K562 (cell line): ENCODE data around the gene MCAM. TPM values are rescaled to one million over a fixed set of nuclear protein-coding genes. Genes with fewer than 3 reads are reported as not detected.

Experiments
- ATAC-seq: fragments of 200-7000 bp; cut with Tn5 transposase; 3 replicates; pipeline ENCODE4 v1.9.1; 2020; ENCODE audit warnings: moderate library complexity
- BruUV-seq: library from RNA; stranded (reverse); fragments of 400-500 nt; replicated peaks from 2 replicates; lab custom pipeline; 2021; lab: Mats Ljungman, UMichigan
- CTCF ChIA-PET: fragments of 300-600 bp; formaldehyde crosslinking; extraction: SDS; loops from one replicate; lab custom pipeline; 2021; ENCODE audit warnings: low intra/inter-chr PET ratio; lab: Yijun Ruan, JAX
- POLR2A ChIA-PET: fragments of 300-600, 350-650 bp; sonication (Branson Sonifier 250); formaldehyde crosslinking; extraction: SDS; loops from one replicate; lab custom pipeline; 2021; ENCODE audit warnings: antibody characterized with exemption, inconsistent platforms; lab: Yijun Ruan, JAX
- DNase-seq, 4 experiments: peaks; one replicate each; pipeline versions ENCODE4 v3.0.0 to v3.0.0-alpha.2; 2011 to 2018; ENCODE audit warnings: low spot score in 3 of 4, mixed read lengths in 3 of 4; ENCODE audit errors: extremely low read depth in 1 of 4
- FAIRE-seq: peaks from 2 replicates; lab custom pipeline; 2011; peaks lifted over from hg19 to GRCh38; lab: Jason Lieb, UNC
- H2AFZ ChIP-seq: 2 replicates; pipeline ENCODE4 v1.6.0; 2011; ENCODE audit warnings: low read depth, low read length, control low read depth, inconsistent platforms
- H3K27ac ChIP-seq: fragments of 200-600 bp; 3 replicates; pipeline ENCODE4 v1.8.0; 2011; ENCODE audit warnings: low read depth, mild to moderate bottlenecking, control low read depth, inconsistent platforms, low read length, moderate library complexity, mixed read lengths; ENCODE audit errors: extremely low read depth
- H3K27me3 ChIP-seq, 2 experiments: fragments of 300-600 bp in 1 of 2; 2 replicates in 1 of 2; 3 replicates in 1 of 2; pipeline versions ENCODE4 v1.6.0 to v1.8.0; 2011; ENCODE audit warnings: inconsistent platforms in 2 of 2, low read length in 2 of 2, mild to moderate bottlenecking in 1 of 2, mixed read lengths in 1 of 2, moderate library complexity in 1 of 2; ENCODE audit not compliant: control insufficient read depth in 2 of 2, insufficient read depth in 2 of 2
- H3K36me3 ChIP-seq: fragments of 300-600 bp; 3 replicates; pipeline ENCODE4 v1.8.0; 2011; ENCODE audit warnings: mild to moderate bottlenecking, low read length, inconsistent platforms; ENCODE audit not compliant: control insufficient read depth, insufficient read depth
- H3K4me1 ChIP-seq, 2 experiments: fragments of 200-600 bp in 1 of 2; replicated peaks in 1 of 2; 2 replicates in 1 of 2; 3 replicates in 1 of 2; pipeline versions ENCODE4 v1.5.1 to v1.8.0; 2011; ENCODE audit warnings: inconsistent platforms in 2 of 2, low read length in 2 of 2, mild to moderate bottlenecking in 1 of 2, mixed read lengths in 1 of 2, moderate library complexity in 1 of 2; ENCODE audit not compliant: control insufficient read depth in 2 of 2, insufficient read depth in 2 of 2
- H3K4me2 ChIP-seq: 2 replicates; pipeline ENCODE4 v1.6.1; 2011; ENCODE audit warnings: low read length, control low read depth, inconsistent platforms, mixed read lengths; ENCODE audit not compliant: insufficient read depth
- H3K4me3 ChIP-seq: fragments of 200-600 bp; sonication (generic), shearing (Covaris generic); 2 replicates; pipeline ENCODE4 v1.5.1; 2016; ENCODE audit warnings: control low read depth, inconsistent platforms
- H3K79me2 ChIP-seq: fragments of 200-600 bp; 3 replicates; pipeline ENCODE4 v1.8.0; 2011; ENCODE audit warnings: low read length, inconsistent platforms; ENCODE audit not compliant: control insufficient read depth, insufficient read depth
- H3K9ac ChIP-seq, 2 experiments: 2 replicates each; pipeline versions ENCODE4 v1.6.0 to v1.6.1; 2011; ENCODE audit warnings: low read depth in 2 of 2, low read length in 2 of 2, control low read depth in 1 of 2, inconsistent platforms in 1 of 2, mild to moderate bottlenecking in 1 of 2, mixed read lengths in 1 of 2; ENCODE audit not compliant: insufficient read depth in 1 of 2
- H3K9me1 ChIP-seq: one replicate; pipeline ENCODE4 v1.6.0; 2011; ENCODE audit warnings: inconsistent platforms, mild to moderate bottlenecking, low read length, moderate library complexity; ENCODE audit not compliant: control insufficient read depth, insufficient read depth
- H3K9me3 ChIP-seq: replicated peaks from 2 replicates; pipeline ENCODE4 v1.5.1; 2011; ENCODE audit warnings: low read depth, low read length, inconsistent platforms; ENCODE audit not compliant: control insufficient read depth, insufficient read depth
- H4K20me1 ChIP-seq: replicated peaks from 2 replicates; pipeline ENCODE4 v1.6.1; 2011; ENCODE audit warnings: low read length, inconsistent platforms, mixed read lengths; ENCODE audit not compliant: control insufficient read depth, insufficient read depth
- RBM25 ChIP-seq: fragments of 200-400 bp; formaldehyde crosslinking; IDR thresholded peaks from 2 replicates; pipeline ENCODE4 v1.6.1; 2018; ENCODE audit warnings: low read length, low read depth, moderate library complexity; ENCODE audit not compliant: severe bottlenecking
- SETDB1 ChIP-seq: IDR thresholded peaks from one replicate; pipeline ENCODE4 v1.6.1; 2012; ENCODE audit warnings: low read length, control low read depth, inconsistent platforms
- SIN3B ChIP-seq: fragments of 450-650 bp; IDR thresholded peaks from 2 replicates; pipeline ENCODE4 v1.6.1; 2017; ENCODE audit warnings: low read depth, mild to moderate bottlenecking, moderate library complexity
- ZFP36 ChIP-seq: fragments of 150-350 bp; IDR thresholded peaks from 2 replicates; pipeline ENCODE4 v1.6.1; 2018; ENCODE audit warnings: low read length, low read depth; ENCODE audit not compliant: partially characterized antibody
- WGBS: fragments of 100-300 bp; shearing (Covaris generic); methylation state at CpG from one replicate; pipeline ENCODE4 v1.1.6; 2016; ENCODE audit warnings: low coverage, mixed read lengths; ENCODE audit not compliant: insufficient coverage; ENCODE audit errors: missing lambda C conversion rate; 5-methylcytosine and 5-hydroxymethylcytosine counted together
- in situ Hi-C: fragments of 300-500 bp; cut with MboI; formaldehyde crosslinking; loops from 4 replicates; pipeline ENCODE4 v1.15.0; 2018; ENCODE audit warnings: inconsistent platforms, mixed read lengths
- intact Hi-C: fragments of 100-400 bp; cut with micrococcal nuclease; formaldehyde crosslinking; loops from 2 replicates; pipeline ENCODE4 v1.14.2; 2022
- polyA plus RNA-seq, 8 experiments: library from polyadenylated mRNA; depleted of rRNA in 4 of 8; stranded (reverse) in 5 of 8; unstranded in 3 of 8; fragments of >200 nt; fragmentation: Nextera tagmentation in 2 of 8; fragmentation: Illumina TruSeq in 1 of 8; extraction: Ambion mirVana in 2 of 8; extraction: Trizol in 1 of 8; gene quantifications; 2 replicates each; pipeline versions ENCODE4 v1.2.1 to v1.2.3, GENCODE V29; 2011 to 2014; ENCODE audit warnings: inconsistent platforms in 1 of 8, missing spikeins in 1 of 8
- total RNA-seq, 7 experiments: library from RNA; depleted of rRNA in 6 of 7; stranded (reverse); fragments of >200 nt in 6 of 7; fragmentation: Illumina TruSeq in 2 of 7; extraction: Trizol in 2 of 7; gene quantifications; 2 replicates each; pipeline versions ENCODE4 v1.2.1 to v1.2.3, GENCODE V29; 2011 to 2021; ENCODE audit warnings: low replicate concordance in 1 of 7
- TF ChIP-seq, protein P1 (sequence below): fragments of 250-450 bp; sonication (Bioruptor Pico); IDR thresholded peaks from 2 replicates; pipeline ENCODE4 v1.8.0; 2021; ENCODE audit warnings: moderate library complexity, mild to moderate bottlenecking, inconsistent platforms

MCAM gene
- total and polyA plus RNA-seq, 9 of the 15 experiments (the other 6 are each of a cell fraction or from before 2014, with no cell fraction given) = 14.7 to 118 (median 53.6) TPM

DNA sequence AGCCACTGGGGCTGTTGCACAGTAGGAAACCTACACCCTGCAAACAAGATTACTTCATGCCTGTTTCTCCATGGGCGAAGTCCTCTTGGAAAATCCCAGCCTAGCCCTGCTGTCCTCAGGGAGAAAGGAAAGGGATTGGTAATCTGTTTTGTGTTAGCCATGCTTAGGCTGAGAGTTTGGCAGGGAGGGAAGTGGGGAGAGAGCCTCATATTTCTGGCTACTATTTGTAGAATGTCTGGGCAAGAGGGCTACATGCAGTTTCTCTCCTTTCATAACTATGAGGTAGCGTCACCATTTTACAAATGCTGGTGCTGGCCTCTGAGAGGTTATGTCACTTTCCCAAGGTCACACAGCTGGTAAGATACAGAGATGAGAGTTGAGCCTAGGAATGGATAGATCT lies 30.3 kb upstream of the MCAM start:
- H2AFZ ChIP-seq = no peak overlapping the region
- H3K27ac ChIP-seq = no peak overlapping the region
- no peak overlapping the region for H3K4me3 ChIP-seq
- peaks cover 0 to 18% of the 10 kb centered on the region in 2 experiments; a peak in 3 of 5 replicates for H3K27me3 ChIP-seq
- no peak overlapping the region for H3K9ac ChIP-seq
- TF ChIP-seq SIN3B (no peak), SETDB1 (no peak), ZFP36 (peak; percentile 45), RBM25 (peak; percentile 9)
- TF ChIP-seq, protein P1, sequence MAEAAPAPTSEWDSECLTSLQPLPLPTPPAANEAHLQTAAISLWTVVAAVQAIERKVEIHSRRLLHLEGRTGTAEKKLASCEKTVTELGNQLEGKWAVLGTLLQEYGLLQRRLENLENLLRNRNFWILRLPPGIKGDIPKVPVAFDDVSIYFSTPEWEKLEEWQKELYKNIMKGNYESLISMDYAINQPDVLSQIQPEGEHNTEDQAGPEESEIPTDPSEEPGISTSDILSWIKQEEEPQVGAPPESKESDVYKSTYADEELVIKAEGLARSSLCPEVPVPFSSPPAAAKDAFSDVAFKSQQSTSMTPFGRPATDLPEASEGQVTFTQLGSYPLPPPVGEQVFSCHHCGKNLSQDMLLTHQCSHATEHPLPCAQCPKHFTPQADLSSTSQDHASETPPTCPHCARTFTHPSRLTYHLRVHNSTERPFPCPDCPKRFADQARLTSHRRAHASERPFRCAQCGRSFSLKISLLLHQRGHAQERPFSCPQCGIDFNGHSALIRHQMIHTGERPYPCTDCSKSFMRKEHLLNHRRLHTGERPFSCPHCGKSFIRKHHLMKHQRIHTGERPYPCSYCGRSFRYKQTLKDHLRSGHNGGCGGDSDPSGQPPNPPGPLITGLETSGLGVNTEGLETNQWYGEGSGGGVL = no peak
- H3K36me3 ChIP-seq = no peaks in the 10 kb centered on the region
- H3K4me2 ChIP-seq = no peak overlapping the region
- WGBS = 30% methylated on average over 2 of the region's 2 CpGs
- H3K4me1 ChIP-seq = peaks cover 0 to 10% of the 10 kb centered on the region in 2 experiments; a peak in 3 of 5 replicates
- H3K9me3 ChIP-seq = no peaks in the 10 kb centered on the region
- CTCF ChIA-PET = no interaction called here
- DNase-seq = no peak
- no peaks in the 10 kb centered on the region for H3K9me1 ChIP-seq
- BruUV-seq = no TSS peak
- intact Hi-C loops (no loop called here), in situ Hi-C loops (no loop called here)
- H3K79me2 ChIP-seq = no peaks in the 10 kb centered on the region
- ATAC-seq = no peak
- FAIRE-seq = no peak
- POLR2A ChIA-PET = interaction anchor here (1.3 to 1.4 kb wide), 3 partner anchors 9 to 23 kb away, joined by 3 to 14 read pairs (median 6); no protein-coding TSS in a partner anchor
- no peaks in the 10 kb centered on the region; the same call in 1 of the 2 replicates for H4K20me1 ChIP-seq
